ENCODE data around the gene ZNF33B.

ZNF33B gene

GRCh38 chr10:42615419-42615818, 23.0 kb downstream of the ZNF33B start:
- Histone ChIP-seq H3K27me3 (no peaks in the 10 kb centered on the region), H3K27ac (no peak overlapping the region), H3K36me3 (peaks cover 19 to 56% (median 23%) of the 10 kb centered on the region in 3 donors), H3K4me1 (no peaks in the 10 kb centered on the region), H3K9me3 (no peaks in the 10 kb centered on the region), H3K4me3 (no peak overlapping the region)
- intact Hi-C loops (cut with DNase I; ENCODE audit: low total_unique reads) = no loop called here
- no peak for DNase-seq
- TF ChIP-seq CTCF (IDR thresholded peaks at IDR 0.05) = no peak

- no peaks in the 10 kb centered on the region for H3K27me3 ChIP-seq
- no peak for TF ChIP-seq CTCF (IDR thresholded peaks at IDR 0.05)
- H3K9me3 ChIP-seq = no peaks in the 10 kb centered on the region
- no peak for DNase-seq
- intact Hi-C loops (cut with DNase I; ENCODE audit: low total_unique reads) = no loop called here
- no peak overlapping the region for H3K27ac ChIP-seq
- H3K4me1 ChIP-seq = no peaks in the 10 kb centered on the region
- H3K4me3 ChIP-seq = no peak overlapping the region
- peaks cover 23 to 43% (median 30%) of the 10 kb centered on the region in 3 donors for H3K36me3 ChIP-seq
These were observed 28.5 kb downstream of the ZNF33B start for GRCh38 chr10:42609872-42610271.

- intact Hi-C loops (cut with DNase I; ENCODE audit: low total_unique reads) = no loop called here
These were observed 40.0 kb downstream of the ZNF33B start for GRCh38 chr10:42598249-42598873.

GRCh38 chr10:42596196-42596595, 42.2 kb downstream of the ZNF33B start:
- peaks cover 3 to 38% (median 33%) of the 10 kb centered on the region in 3 donors for H3K9me3 ChIP-seq

More at GRCh38 chr10:42598249-42598873, 40.0 kb downstream of the ZNF33B start:
- DNase-seq = no peak
- Histone ChIP-seq H3K27me3 (no peaks in the 10 kb centered on the region), H3K9me3 (peaks cover 0 to 24% (median 21%) of the 10 kb centered on the region in 3 donors), H3K36me3 (peaks cover 36 to 44% (median 41%) of the 10 kb centered on the region in 3 donors), H3K27ac (no peak overlapping the region), H3K4me1 (no peaks in the 10 kb centered on the region), H3K4me3 (no peak overlapping the region)
- no peak for TF ChIP-seq CTCF (IDR thresholded peaks at IDR 0.05)

GRCh38 chr10:42594246-42594650, 44.1 kb downstream of the ZNF33B start:
- Histone ChIP-seq H3K4me1 (no peaks in the 10 kb centered on the region), H3K36me3 (peaks cover 63 to 71% (median 71%) of the 10 kb centered on the region in 3 donors), H3K4me3 (no peak overlapping the region), H3K9me3 (peaks cover 3 to 43% (median 33%) of the 10 kb centered on the region in 3 donors), H3K27ac (no peak overlapping the region), H3K27me3 (no peaks in the 10 kb centered on the region)
- TF ChIP-seq CTCF (IDR thresholded peaks at IDR 0.05) = no peak
- no peak for DNase-seq
- intact Hi-C loops (cut with DNase I; ENCODE audit: low total_unique reads) = no loop called here

More at GRCh38 chr10:42596196-42596595, 42.2 kb downstream of the ZNF33B start:
- intact Hi-C loops (cut with DNase I; ENCODE audit: low total_unique reads) = no loop called here
- H3K27me3 ChIP-seq = no peaks in the 10 kb centered on the region
- no peak for TF ChIP-seq CTCF (IDR thresholded peaks at IDR 0.05)
- H3K4me3 ChIP-seq = no peak overlapping the region
- no peaks in the 10 kb centered on the region for H3K4me1 ChIP-seq
- H3K36me3 ChIP-seq = peaks cover 53 to 64% (median 63%) of the 10 kb centered on the region in 3 donors
- DNase-seq = no peak
- H3K27ac ChIP-seq = no peak overlapping the region

All from tibial artery (tissue), 4 donors.